DND-41 (cell line): ENCODE measurements around the gene TRAPPC2.

Experiments
- ATAC-seq: fragments of 200-7000 bp; cut with Tn5 transposase; 3 replicates; pipeline ENCODE4 v1.9.1; 2021; ENCODE audit warnings: low read depth; ENCODE audit not compliant: insufficient read depth
- DNase-seq: peaks from one replicate; pipeline ENCODE4 v3.0.0-alpha.2; 2020
- H2AFZ ChIP-seq: 2 replicates; pipeline ENCODE4 v1.6.0; 2012; ENCODE audit warnings: low read depth, low read length
- H3K27ac ChIP-seq: 2 replicates; pipeline ENCODE4 v1.5.1; 2012; ENCODE audit warnings: low read length, inconsistent platforms
- H3K27me3 ChIP-seq: fragments of 200-600 bp; sonication (generic); 2 replicates; pipeline ENCODE4 v1.6.0; 2012; ENCODE audit warnings: low read length, mild to moderate bottlenecking, inconsistent platforms; ENCODE audit not compliant: insufficient read depth, poor library complexity
- H3K36me3 ChIP-seq: 2 replicates; pipeline ENCODE4 v1.5.1; 2012; ENCODE audit warnings: low read length, inconsistent platforms; ENCODE audit not compliant: insufficient read depth
- H3K4me1 ChIP-seq: 2 replicates; pipeline ENCODE4 v1.5.1; 2012; ENCODE audit warnings: mild to moderate bottlenecking, low read length; ENCODE audit not compliant: insufficient read depth
- H3K4me2 ChIP-seq: 2 replicates; pipeline ENCODE4 v1.6.0; 2012; ENCODE audit warnings: mild to moderate bottlenecking, moderate library complexity, low read length, inconsistent platforms; ENCODE audit not compliant: insufficient read depth
- H3K4me3 ChIP-seq, 2 experiments: fragments of 200-600 bp in 1 of 2; shearing (Covaris generic) in 1 of 2; 2 replicates each; pipeline ENCODE4 v1.5.1; 2012 to 2016; ENCODE audit warnings: inconsistent platforms in 2 of 2, low read length in 2 of 2, mild to moderate bottlenecking in 2 of 2, low read depth in 1 of 2, moderate library complexity in 1 of 2
- H3K79me2 ChIP-seq: 2 replicates; pipeline ENCODE4 v1.6.0; 2012; ENCODE audit warnings: low read length, inconsistent platforms; ENCODE audit not compliant: insufficient read depth
- H3K9ac ChIP-seq: 2 replicates; pipeline ENCODE4 v1.6.0; 2012; ENCODE audit warnings: low read depth, mild to moderate bottlenecking, inconsistent platforms, low read length, moderate library complexity
- H3K9me3 ChIP-seq: 2 replicates; pipeline ENCODE4 v1.5.1; 2012; ENCODE audit warnings: low read length, moderate library complexity, mild to moderate bottlenecking, inconsistent platforms; ENCODE audit not compliant: insufficient read depth, severe bottlenecking
- H4K20me1 ChIP-seq: 2 replicates; pipeline ENCODE4 v1.6.0; 2012; ENCODE audit warnings: low read length; ENCODE audit not compliant: insufficient read depth
- CTCF ChIP-seq: IDR thresholded peaks from 2 replicates; pipeline ENCODE4 v1.5.1; 2012; ENCODE audit warnings: borderline replicate concordance, low read length, moderate library complexity, mild to moderate bottlenecking; ENCODE audit not compliant: poor library complexity, severe bottlenecking; ENCODE audit errors: extremely low read depth
- EZH2 ChIP-seq: IDR thresholded peaks from 3 replicates; pipeline ENCODE4 v1.6.1; 2012; ENCODE audit warnings: borderline replicate concordance, low read depth, mild to moderate bottlenecking, moderate library complexity, low read length, inconsistent platforms; ENCODE audit not compliant: severe bottlenecking

Gene TRAPPC2

GRCh38 chrX:13764281-13764680 is 29.9 kb upstream of the TRAPPC2 start:
- Histone ChIP-seq H4K20me1 (no peaks in the 10 kb centered on the region), H2AFZ (no peak overlapping the region), H3K4me2 (no peak overlapping the region), H3K4me3 (no peak overlapping the region), H3K27ac (no peak overlapping the region), H3K36me3 (peaks cover 58% of the 10 kb centered on the region), H3K27me3 (no peaks in the 10 kb centered on the region), H3K79me2 (no peaks in the 10 kb centered on the region), H3K9me3 (no peaks in the 10 kb centered on the region), H3K4me1 (no peaks in the 10 kb centered on the region), H3K9ac (no peak overlapping the region)
- TF ChIP-seq CTCF (no peak), EZH2 (no peak)
- DNase-seq (no peak), ATAC-seq (no peak)

GRCh38 chrX:13763489-13763888 is 29.1 kb upstream of the TRAPPC2 start:
- Histone ChIP-seq H3K79me2 (no peaks in the 10 kb centered on the region), H3K4me1 (no peaks in the 10 kb centered on the region), H3K9ac (no peak overlapping the region), H3K36me3 (peaks cover 62% of the 10 kb centered on the region), H3K4me2 (no peak overlapping the region), H3K27ac (no peak overlapping the region), H3K27me3 (no peaks in the 10 kb centered on the region), H4K20me1 (no peaks in the 10 kb centered on the region), H3K9me3 (no peaks in the 10 kb centered on the region), H3K4me3 (no peak overlapping the region), H2AFZ (no peak overlapping the region)
- ATAC-seq (no peak), DNase-seq (no peak)
- no peak for TF ChIP-seq EZH2
- no peak for TF ChIP-seq CTCF

GRCh38 chrX:13761606-13762414 is 27.4 kb upstream of the TRAPPC2 start:
- Histone ChIP-seq H3K4me3 (no peak overlapping the region), H3K9me3 (no peaks in the 10 kb centered on the region), H3K27me3 (no peaks in the 10 kb centered on the region), H3K79me2 (no peaks in the 10 kb centered on the region), H2AFZ (no peak overlapping the region), H3K9ac (no peak overlapping the region), H3K36me3 (peaks cover 58% of the 10 kb centered on the region), H4K20me1 (no peaks in the 10 kb centered on the region), H3K4me1 (no peaks in the 10 kb centered on the region), H3K27ac (no peak overlapping the region), H3K4me2 (no peak overlapping the region)
- ATAC-seq = no peak
- DNase-seq = no peak
- no peak for TF ChIP-seq CTCF
- no peak for TF ChIP-seq EZH2

GRCh38 chrX:13760426-13760825 is 26.0 kb upstream of the TRAPPC2 start:
- H3K9ac ChIP-seq = no peak overlapping the region
- no peak overlapping the region for H3K4me2 ChIP-seq
- H3K27ac ChIP-seq = no peak overlapping the region
- ATAC-seq = no peak
- DNase-seq = no peak
- H3K27me3 ChIP-seq = no peaks in the 10 kb centered on the region
- peaks cover 48% of the 10 kb centered on the region for H3K36me3 ChIP-seq
- H2AFZ ChIP-seq = no peak overlapping the region
- no peak overlapping the region for H3K4me3 ChIP-seq
- TF ChIP-seq CTCF (no peak), EZH2 (no peak)
- no peaks in the 10 kb centered on the region for H3K79me2 ChIP-seq
- H4K20me1 ChIP-seq = no peaks in the 10 kb centered on the region
- H3K4me1 ChIP-seq = no peaks in the 10 kb centered on the region
- H3K9me3 ChIP-seq = no peaks in the 10 kb centered on the region
